Spleen (tissue), 7 donors: ENCODE data around the gene PCLO.

Experiments
- CTCF ChIP-seq, 11 experiments: fragments of 200-600 bp in 7 of 11; fragments of 450-650 bp in 4 of 11; sonication (generic) in 4 of 11; IDR thresholded peaks in 8 of 11; conservative IDR thresholded peaks in 3 of 11; 1 replicate in 7 of 11; 2 replicates in 4 of 11; pipeline versions ENCODE4 v1.4.0 to v1.8.0; 2016 to 2021; ENCODE audit warnings: antibody characterized with exemption in 11 of 11, inconsistent platforms in 4 of 11, mild to moderate bottlenecking in 1 of 11
- POLR2A ChIP-seq, 3 donors: fragments of 450-650 bp; IDR thresholded peaks; one replicate each; pipeline ENCODE4 v1.5.1; 2017; ENCODE audit warnings: antibody characterized with exemption in 3 of 3, mild to moderate bottlenecking in 1 of 3
- POLR2AphosphoS5 ChIP-seq, 3 donors: sonication (generic); formaldehyde crosslinking; IDR thresholded peaks; one replicate each; pipeline ENCODE4 v1.5.1; 2017; ENCODE audit warnings: antibody characterized with exemption in 3 of 3
- donor health status: DM: no; HTN: no; CAD: no; lungs with moderate emphysema.
- donor health status: DM: no; HTN: no; CAD: no.
- donor health status: DM: no; HTN: no; CAD: no.

- TF ChIP-seq CTCF (IDR thresholded peaks at IDR 0.05 in 8 of 11, conservative IDR thresholded peaks at IDR 0.05 in 3 of 11) (no peak), POLR2AphosphoS5 (IDR thresholded peaks at IDR 0.05) (no peak), POLR2A (IDR thresholded peaks at IDR 0.05) (no peak)
Observed at GRCh38 chr7:82859106-82859850, 303.4 kb downstream of the PCLO start.
